HG03521 (cell line): ENCODE data around the gene DCPS.
"Not testable (repeated sequence)": the region's sequence is repeated elsewhere in the genome, so short reads cannot be mapped to it uniquely, and the experiment has no call there.

Source experiments
- ATAC-seq: cut with Tn5 transposase; IDR thresholded peaks from one replicate; pipeline ENCODE4 v1.9.1; 2021; ENCODE audit warnings: mild to moderate bottlenecking, moderate library complexity; ENCODE audit not compliant: unreplicated experiment

The DCPS gene

DNA sequence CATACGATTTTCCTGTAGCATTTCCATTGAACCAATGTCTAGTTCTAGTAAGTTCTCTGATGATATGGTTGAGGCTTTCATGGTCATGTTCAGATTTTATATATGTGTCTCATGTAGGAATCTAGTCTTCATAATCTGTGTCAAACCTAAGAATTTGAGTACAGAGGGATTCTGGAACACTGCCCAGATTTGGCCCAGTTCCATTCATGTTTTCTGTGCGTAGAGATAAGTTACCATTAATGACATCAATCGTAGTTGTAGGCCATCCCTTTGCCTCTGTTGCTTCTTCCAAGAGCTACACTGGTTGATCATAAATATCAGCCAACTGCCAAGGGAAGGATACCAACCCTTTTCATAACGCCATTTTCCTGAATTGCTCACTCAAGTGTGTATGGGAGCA is 74.9 kb downstream of the DCPS start:
- ATAC-seq: no peak

DNA sequence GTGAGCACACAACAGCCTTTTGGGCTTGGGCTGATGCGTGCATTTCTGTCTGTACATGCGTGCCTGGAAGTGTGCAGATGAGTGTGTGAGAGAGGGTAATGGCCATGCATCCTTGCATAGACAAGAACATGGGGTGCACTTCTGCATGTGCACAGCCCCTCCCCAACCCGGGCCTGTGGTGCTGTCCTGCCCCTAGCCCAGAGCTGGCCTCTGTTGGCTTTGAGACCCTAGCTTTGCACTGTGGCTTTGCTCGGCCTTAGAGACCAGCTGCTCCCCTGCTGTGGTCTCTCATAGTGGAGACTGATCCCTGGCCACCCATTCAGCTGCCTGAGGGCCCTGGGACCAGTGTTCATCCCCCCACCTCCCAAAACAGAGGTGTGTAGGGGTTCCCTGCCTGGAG is 77.0 kb downstream of the DCPS start:
- no peak for ATAC-seq

DNA sequence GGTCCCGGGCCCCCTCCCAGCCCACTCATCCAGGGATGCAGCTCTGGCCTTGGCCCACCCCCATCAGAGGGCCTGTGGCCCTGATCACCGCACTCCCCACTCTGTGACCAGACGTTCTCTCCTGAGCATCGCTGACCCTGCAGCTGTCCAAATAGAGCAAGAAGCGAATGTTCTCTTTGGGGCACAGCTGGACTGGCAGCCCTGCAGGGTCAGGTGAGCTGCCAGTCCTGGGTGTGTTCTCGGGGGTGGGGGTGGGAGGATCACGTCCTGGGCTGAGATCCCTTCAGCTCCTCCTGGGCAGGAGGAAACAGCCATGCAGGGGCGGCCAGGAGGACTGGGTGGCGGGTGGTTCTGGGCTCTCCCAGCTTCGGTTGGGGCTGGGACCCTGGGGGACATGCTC is 78.1 kb downstream of the DCPS start:
- not testable (repeated sequence) for ATAC-seq

DNA sequence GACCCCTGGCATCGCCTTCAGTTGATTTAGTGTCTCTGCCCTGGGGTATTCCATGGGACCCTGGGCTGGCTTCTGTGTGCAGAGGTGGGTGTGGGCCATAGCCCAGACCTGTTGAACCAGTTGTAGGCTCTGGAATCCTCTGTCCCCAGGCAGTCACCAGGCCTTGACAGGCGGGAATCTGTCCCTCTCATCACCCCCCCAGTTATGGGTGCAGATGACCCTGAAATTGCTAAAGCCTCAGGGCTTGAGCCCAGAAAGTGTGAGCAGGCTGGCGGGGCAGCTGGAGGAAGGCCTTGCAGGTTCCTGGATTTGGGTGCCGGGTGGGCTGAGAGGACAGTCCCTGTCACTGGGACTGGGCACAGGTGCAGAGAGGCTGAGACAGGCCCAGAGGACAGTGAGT is 78.8 kb downstream of the DCPS start:
- not testable (repeated sequence) for ATAC-seq

DNA sequence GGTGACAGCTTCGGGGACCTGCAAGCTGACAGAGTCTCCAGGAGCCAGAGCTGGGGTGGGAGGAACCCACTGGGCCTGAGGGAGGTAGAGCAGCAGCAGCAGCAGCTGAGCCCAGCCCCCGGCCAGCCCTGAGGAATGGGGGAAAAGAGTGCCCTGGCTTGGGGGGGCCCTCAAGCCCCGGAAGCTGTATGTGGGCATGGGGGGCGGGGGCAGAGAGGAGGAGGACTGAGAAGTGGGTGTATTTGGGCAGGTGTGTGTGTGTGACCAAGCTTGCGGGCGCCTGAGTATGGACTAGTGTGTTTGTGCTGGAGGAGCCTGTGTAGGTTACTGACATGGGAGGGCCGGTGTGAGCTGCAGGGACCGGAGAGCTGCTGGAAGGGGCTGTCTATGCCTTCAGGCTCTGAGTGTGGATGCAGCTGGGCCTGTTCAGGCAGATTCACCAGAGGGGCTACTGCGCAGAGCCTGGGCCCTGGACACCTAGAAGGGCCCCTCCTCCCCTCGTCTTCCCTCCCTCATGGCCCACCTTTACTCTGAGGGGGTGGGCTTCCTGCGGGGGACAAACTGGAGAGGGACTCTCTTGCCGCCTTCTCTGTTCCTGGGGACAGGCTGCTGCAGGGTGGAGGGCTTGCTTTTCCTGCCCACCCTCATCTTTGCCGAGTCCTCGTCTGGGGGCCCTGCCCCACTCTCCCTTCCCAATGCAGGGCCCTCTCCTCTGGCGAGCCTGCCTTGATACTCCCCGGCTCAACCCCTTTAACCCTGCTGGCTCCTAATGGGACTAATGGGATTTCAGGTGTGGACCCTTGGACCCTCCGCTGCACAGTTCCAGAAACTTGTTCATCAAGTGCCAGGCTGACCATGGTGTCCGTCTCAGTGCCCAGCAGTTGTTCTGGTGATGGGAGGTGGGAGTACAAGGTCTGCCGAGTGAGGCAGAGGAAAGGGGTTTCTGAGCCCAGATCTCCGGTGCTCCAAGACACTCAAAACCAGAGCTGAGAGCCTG is 79.8 kb downstream of the DCPS start:
- ATAC-seq: no peak

DNA sequence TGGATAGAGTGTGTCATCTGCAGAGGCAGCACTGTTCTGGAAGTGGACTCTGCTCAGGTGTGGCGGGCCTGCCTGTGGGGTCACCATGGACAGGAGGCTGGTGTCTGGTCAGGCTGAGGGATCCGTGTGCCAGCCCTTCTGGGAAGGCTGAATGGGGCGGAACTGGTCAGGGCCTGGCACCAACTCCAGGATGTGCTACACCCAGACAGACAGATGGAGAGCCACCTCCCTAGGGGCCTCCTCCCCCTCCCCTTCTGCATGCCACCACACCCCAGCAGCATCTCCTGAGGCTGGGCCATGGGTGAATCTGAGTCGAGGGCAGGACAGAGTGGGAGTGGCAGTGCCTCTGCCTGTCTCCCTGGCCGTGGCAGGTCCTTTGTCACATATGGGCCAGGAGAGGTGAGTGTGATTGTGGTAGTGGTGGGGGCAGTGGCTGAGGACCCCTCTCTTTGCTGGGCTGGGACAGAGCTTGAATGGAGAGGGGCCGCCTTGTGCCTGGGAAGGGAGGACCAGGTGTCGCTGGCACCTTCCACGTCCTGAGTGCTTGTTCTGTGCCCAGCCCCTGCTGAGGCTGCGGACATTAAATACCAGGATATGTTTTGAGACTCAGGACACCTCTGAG is 80.7 kb downstream of the DCPS start:
- no peak for ATAC-seq

DNA sequence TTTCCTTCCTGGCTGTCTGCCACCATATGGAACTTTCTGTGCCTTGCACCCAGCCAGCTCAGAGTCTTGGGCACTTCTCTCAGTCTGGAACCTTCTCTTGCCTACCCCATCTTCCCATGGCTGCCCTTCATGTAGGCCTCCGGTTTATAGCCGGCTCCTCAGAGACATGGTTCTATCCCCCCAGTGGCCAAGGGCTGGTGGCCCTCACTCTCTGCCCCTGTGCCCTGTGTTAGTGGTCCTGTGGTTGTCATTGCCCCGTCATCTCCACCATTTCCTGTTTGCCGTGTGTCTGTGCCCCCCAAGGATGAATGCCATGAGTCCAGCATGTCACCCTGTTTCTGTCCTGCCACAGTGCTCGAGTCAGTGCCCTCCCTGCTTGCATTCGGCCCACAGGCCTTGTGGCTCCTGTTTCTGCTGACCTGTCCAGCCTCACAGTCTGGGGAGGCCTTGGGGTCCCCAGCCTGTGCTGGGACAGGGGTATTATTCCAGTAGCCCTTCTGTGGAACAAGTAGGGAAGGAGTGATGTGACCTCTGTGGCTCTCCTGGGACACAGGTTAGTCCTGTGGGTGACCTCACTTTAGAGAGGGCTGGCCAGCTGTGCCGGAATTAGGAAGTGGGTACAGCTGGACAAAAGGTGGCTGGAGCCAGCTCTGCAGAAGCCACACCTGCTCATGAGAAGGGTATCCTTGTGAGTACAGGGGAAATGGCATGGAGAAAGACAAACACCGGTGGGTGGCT is 82.3 kb downstream of the DCPS start:
- ATAC-seq: no peak

DNA sequence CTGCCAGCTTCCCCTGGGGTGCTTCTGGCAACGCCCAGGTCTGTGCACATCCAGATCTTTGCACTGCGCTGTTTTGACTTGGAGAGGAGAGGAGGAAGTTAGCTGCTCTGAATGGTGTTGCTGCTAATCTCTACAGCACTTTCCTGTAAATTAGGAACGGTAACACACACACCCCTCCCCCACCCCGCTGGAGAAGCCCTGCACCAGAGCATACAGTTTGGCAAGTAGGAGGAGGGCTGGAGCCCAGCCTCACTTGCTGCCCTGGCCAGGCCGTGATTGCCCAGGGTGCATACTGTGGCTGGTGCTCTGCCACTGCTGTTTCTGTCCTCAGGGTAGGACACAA is 82.8 kb downstream of the DCPS start:
- not testable (repeated sequence) for ATAC-seq

DNA sequence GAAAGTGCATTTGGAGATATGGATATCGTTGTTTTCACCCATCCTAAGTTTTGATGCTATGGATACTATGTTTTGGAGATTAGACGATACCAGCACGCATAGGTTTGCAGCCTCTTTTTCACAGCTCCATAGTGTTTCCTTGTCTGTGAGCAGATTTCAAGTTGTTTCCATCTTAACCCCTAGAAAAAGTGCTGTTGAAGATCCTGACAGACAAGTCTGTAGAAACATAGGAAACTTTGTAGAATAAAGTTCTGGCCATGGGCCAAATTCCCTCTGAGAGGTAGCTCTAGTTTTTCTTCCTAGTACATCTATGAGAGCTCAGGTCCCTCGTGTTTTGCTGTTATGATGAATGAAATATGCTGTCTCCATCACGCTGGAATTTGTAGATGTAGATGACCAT is 84.0 kb downstream of the DCPS start:
- no peak for ATAC-seq

DNA sequence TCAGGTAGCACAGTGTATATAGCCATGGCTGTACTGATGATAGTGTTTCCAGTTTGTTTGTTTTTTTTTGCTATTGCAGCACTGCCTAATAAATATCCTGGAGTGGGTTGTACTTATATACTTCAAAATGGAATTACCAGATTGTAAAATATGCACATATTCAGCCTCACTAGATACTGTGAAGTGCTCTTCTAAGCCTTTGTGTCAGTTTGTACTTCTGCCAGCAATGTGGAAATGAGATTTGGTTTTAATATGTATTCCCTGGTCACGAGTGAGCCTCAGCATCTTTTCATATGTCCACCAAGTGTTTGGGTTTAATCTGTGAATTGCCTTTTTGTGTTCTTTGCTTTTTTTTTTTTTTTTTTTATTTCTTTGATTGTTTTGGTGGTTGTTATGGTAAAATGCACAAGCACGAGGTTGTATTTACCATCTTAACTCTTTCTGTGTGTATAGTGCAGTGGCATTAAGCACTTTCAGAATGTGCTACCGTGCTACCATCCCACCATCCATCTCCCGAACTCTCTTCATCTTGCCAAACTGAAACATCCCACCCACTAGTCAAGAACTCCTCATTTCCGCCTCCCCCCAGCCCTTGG is 86.5 kb downstream of the DCPS start:
- ATAC-seq: no peak

DNA sequence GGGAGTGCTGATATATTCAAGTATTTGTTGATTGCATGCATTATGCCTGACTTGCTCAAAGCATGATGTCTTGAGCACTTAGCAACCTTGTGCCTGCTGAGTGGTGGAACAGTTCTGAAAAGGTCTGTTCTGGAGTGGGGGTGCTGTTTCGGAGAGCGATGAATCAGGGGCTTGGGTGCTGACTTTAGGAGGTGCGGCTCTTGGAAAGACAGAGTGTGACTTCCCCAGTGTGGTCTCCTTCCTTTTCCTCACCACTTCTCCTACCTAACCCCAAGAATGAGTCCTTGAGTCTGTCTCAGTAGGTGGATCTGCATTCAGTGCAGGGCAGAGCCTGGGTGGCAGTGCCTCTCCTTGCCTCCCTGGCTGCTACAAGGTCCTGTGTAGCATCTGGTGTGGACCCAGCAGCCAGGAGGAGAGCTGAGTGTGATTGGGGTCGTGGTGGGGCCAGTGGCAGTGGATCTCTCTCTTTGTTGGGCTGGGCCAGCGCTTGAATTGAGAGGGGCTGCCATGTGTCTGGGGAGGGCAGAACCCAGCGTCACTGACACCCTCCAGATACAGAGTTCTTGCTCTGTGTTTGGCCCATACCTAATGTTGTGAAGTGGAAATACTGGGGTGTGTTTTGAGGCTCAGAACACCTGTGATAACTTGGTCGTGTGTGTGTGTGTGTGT is 87.6 kb downstream of the DCPS start:
- no peak for ATAC-seq

DNA sequence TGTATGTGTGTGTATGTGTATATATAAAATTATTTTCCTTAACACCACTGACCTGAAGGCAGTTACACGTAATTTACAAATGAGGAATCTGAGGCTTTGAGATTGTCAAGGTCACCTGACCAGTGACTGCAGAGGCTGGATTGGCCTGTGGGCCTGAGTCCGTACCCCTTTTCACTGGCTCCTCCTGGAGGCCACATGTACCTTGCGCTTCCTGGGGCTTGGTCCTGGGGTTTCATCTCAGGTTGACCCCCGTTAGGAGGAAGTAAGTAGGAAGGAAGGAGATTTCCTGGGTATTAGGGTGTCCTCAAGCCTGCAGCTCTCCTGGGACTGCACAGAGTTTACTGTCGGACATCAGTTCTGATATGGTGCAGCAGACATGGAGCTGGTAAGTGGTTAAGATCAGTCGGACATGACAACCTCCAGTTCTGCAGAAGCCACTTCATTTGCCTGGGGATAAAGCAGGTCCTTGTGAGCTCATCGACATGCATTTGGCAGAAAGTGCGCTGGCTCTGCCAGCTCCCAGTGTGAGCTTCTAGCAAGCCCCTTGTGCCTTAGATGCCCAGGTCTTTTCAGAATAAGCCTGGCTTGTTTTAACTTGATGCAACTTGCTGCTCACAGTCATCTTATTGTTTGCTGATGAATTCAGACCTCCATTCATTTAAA is 88.2 kb downstream of the DCPS start:
- ATAC-seq: peak; percentile 64

DNA sequence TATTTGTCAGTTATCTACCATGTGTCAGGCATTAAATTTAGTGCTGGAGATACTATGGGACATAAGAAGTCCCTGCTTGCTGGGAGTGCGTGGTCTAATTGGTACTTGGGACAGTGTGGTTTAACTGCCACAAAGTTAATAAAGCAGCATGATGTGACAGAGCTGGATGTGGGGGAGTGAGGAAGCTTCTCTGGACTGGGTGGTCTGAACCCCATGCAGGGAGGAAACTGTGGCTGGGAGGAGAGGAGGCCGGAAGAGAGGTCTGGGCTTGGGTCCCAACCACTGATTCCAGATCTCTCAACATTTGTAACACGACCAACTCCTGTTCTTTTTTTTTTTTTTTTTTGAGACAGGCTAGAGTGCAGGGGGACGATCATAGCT is 88.8 kb downstream of the DCPS start:
- ATAC-seq: no peak

DNA sequence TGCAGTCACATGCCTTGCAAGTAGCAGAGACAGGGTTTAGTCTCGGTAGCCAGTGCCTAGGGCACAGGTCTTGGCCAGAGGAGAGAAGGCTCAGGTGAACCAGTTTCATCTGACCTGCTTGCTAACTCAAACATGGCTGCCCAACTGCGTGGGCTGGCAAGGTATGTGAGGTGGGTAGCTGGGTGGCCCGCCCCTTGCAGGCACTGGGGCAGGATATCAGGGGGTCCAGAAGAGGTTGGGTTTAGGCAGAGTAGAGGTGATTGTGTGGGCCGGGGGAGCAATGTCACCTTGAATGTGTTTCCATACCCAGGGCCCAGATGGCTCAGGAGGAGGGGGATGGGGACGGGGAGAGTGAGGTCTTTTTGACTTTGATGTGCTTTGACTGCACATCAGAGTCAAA is 89.3 kb downstream of the DCPS start:
- no peak for ATAC-seq

DNA sequence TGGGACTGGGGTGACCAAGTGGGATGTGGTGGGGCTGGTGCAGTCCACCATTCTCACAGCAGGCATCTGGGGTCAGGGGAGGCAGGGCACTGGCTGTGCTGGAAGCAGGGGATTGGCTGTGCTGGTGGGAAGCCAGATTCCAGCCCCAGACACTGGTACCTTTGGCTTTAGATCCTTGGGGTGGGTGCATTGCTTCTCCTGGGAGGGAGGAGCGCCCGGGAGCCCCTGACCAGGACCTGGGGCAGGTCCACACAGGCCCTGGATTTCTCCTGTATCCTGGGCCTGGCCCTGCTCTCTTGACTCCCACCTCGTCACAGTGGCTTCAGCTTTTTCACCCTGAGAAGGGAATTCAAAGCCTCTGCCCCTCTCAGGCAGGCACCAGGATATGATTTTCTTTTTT is 90.2 kb downstream of the DCPS start:
- ATAC-seq: no peak

DNA sequence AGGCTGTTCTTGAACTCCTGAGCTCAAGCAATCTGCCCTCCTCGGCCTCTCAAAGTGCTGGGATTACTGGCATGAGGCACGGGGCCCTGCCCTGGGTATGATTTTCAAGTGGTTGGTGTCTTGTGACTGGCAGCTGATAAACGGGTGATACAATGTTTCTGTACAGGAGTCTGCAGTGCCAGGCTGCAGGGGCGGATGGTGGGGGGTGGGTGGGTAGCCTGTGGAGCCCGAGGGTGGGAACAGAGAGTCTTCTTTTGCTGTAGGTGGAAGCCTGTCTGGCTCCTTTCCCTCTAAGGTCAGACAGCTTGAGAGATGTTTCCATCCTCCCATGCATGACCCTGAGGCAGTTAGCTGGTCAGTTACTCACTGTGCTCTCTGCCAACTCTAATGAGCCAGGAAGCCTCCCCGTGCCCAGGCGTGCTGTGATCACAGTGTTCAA is 90.8 kb downstream of the DCPS start:
- ATAC-seq: not testable (repeated sequence)
